Skin of body (tissue), 2 donors: Measurements from ENCODE around the gene TMEM119. TPM values are rescaled to one million over a fixed set of nuclear protein-coding genes. Genes with fewer than 3 reads are reported as not detected.
"Not testable (repeated sequence)": the region's sequence is repeated elsewhere in the genome, so short reads cannot be mapped to it uniquely, and the experiment has no call there.

Experiments
- DNase-seq: peaks from one replicate; lab custom pipeline; 2025; lab: John Stamatoyannopoulos, UW
- total RNA-seq: library from RNA; depleted of rRNA; stranded (reverse); fragments of >200 nt; gene quantifications from one replicate; pipeline ENCODE4 v1.2.3, GENCODE V29; 2014

TMEM119 gene
- total RNA-seq, 1 donor from 2014 or later: 61.1 TPM

GRCh38 chr12:108602976-108603704, 5.3 kb upstream of the TMEM119 start:
- no peak for DNase-seq

- no peak for DNase-seq
Observed at GRCh38 chr12:108602209-108602705, 4.4 kb upstream of the TMEM119 start.

- no peak for DNase-seq
Observed at GRCh38 chr12:108600702-108601007, 2.8 kb upstream of the TMEM119 start.

- DNase-seq: no peak
Observed at GRCh38 chr12:108599948-108600701, 2.2 kb upstream of the TMEM119 start.

GRCh38 chr12:108599541-108599940, 1.7 kb upstream of the TMEM119 start:
- no peak for DNase-seq

GRCh38 chr12:108598553-108599250, 818 bp upstream of the TMEM119 start:
- DNase-seq: no peak

- DNase-seq: no peak
Observed at GRCh38 chr12:108596854-108597558, 878 bp downstream of the TMEM119 start.

- DNase-seq: no peak
Observed at GRCh38 chr12:108595711-108596647, 1.9 kb downstream of the TMEM119 start.

GRCh38 chr12:108594960-108595710, 2.7 kb downstream of the TMEM119 start:
- DNase-seq: no peak

- no peak for DNase-seq
Observed at GRCh38 chr12:108594323-108594903, 3.5 kb downstream of the TMEM119 start.

- no peak for DNase-seq
Observed at GRCh38 chr12:108592033-108592909, 5.6 kb downstream of the TMEM119 start.

GRCh38 chr12:108591267-108591980, 6.5 kb downstream of the TMEM119 start:
- no peak for DNase-seq

- not testable (repeated sequence) for DNase-seq
Observed at GRCh38 chr12:108590463-108590862, 7.4 kb downstream of the TMEM119 start.

GRCh38 chr12:108589840-108590229, 8.0 kb downstream of the TMEM119 start:
- no peak for DNase-seq

GRCh38 chr12:108589028-108589839, 8.7 kb downstream of the TMEM119 start:
- DNase-seq: peak; percentile 60

GRCh38 chr12:108587826-108588225, 10.1 kb downstream of the TMEM119 start:
- peak; percentile 56 for DNase-seq

GRCh38 chr12:108586306-108586705, 11.6 kb downstream of the TMEM119 start:
- DNase-seq: no peak
